Measurements from ENCODE around the gene MEI4. TPM values are rescaled to one million over a fixed set of nuclear protein-coding genes. Genes with fewer than 3 reads are reported as not detected.

Gene MEI4
- total RNA-seq, 1 experiment from 2014 or later, result not detected

- no peaks in the 10 kb centered on the region for H3K9me2 ChIP-seq (ENCODE audit: insufficient read depth)
- no peaks in the 10 kb centered on the region for H3K4me1 ChIP-seq (ENCODE audit: control insufficient read depth in 1 of 2, insufficient read depth in 2 of 2, low read length in 2 of 2)
- H3K27ac ChIP-seq (ENCODE audit: low read depth, low read length), result no peak overlapping the region
- DNase-seq (ENCODE audit: low read depth, low spot score) (no peak), ATAC-seq (no peak)
- ChIA-PET RAD21 (ENCODE audit: low non-redundant PET in 1 of 2, low total read pairs in 2 of 2, uncharacterized antibody in 2 of 2, unreplicated experiment in 2 of 2) (no interaction called here), CTCF (no interaction called here), POLR2A (no interaction called here)
- no peak overlapping the region for H3K4me2 ChIP-seq (ENCODE audit: low read length)
- H3K9ac ChIP-seq (ENCODE audit: low read length), result no peak overlapping the region
- no peaks in the 10 kb centered on the region for H4K20me1 ChIP-seq (ENCODE audit: insufficient read depth)
- H2AFZ ChIP-seq (ENCODE audit: low read depth, low read length, poor library complexity, severe bottlenecking), result no peak overlapping the region
- TF ChIP-seq REST (IDR thresholded peaks at IDR 0.05; ENCODE audit: low read depth) (no peak), ZNF274 (IDR thresholded peaks at IDR 0.05; ENCODE audit: low read depth, low read length) (no peak), FOSL1 (IDR thresholded peaks at IDR 0.05; ENCODE audit: low read depth) (no peak), RAD21 (IDR thresholded peaks at IDR 0.05; ENCODE audit: low read depth) (no peak), EZH2 (IDR thresholded peaks at IDR 0.05) (no peak), POLR2AphosphoS5 (IDR thresholded peaks at IDR 0.05; ENCODE audit: low read depth, low read length) (no peak), SIN3A (IDR thresholded peaks at IDR 0.05; ENCODE audit: low read depth) (no peak), SRF (IDR thresholded peaks at IDR 0.05; ENCODE audit: low read depth) (no peak), CEBPB (IDR thresholded peaks at IDR 0.05; ENCODE audit: low read depth) (no peak), ELF1 (IDR thresholded peaks at IDR 0.05; ENCODE audit: borderline replicate concordance, low read depth) (no peak), EGR1 (IDR thresholded peaks at IDR 0.05; ENCODE audit: low read depth) (no peak), EZH2phosphoT487 (IDR thresholded peaks at IDR 0.05; ENCODE audit: borderline replicate concordance) (no peak), ATF3 (IDR thresholded peaks at IDR 0.05) (no peak), POLR2A (IDR thresholded peaks at IDR 0.05; ENCODE audit: borderline replicate concordance, extremely low read depth, insufficient read depth, insufficient read length) (no peak), SP1 (IDR thresholded peaks at IDR 0.05; ENCODE audit: low read depth) (no peak)
- no peak overlapping the region for H3K4me3 ChIP-seq (replicated peaks in 1 of 2; ENCODE audit: low read depth in 1 of 2, low read length in 2 of 2)
- H3K36me3 ChIP-seq (ENCODE audit: control insufficient read depth in 1 of 2, insufficient read depth in 2 of 2, low read length in 2 of 2), result no peaks in the 10 kb centered on the region
- H3K9me3 ChIP-seq (ENCODE audit: control insufficient read depth in 1 of 2, insufficient read depth in 1 of 2, low read depth in 1 of 2, low read length in 2 of 2), result no peaks in the 10 kb centered on the region
- intact Hi-C loops (cut with micrococcal nuclease), result no loop called here
- H3K79me2 ChIP-seq (ENCODE audit: insufficient read depth, low read length), result no peaks in the 10 kb centered on the region
- no TSS peak for BruUV-seq (replicated peaks)
- H3K27me3 ChIP-seq (ENCODE audit: insufficient read depth, low read length), result no peaks in the 10 kb centered on the region
Observed at GRCh38 chr6:77666340-77666739, 13.5 kb downstream of the MEI4 start.

Measured in HCT116 (cell line).